Urothelium cell line (cell line): Measurements from ENCODE around the gene PDHB.

ENCODE experiments used
- DNase-seq: peaks from one replicate; pipeline ENCODE4 v3.0.0; 2011; ENCODE audit warnings: low spot score, mixed read lengths
- FAIRE-seq: peaks from 2 replicates; lab custom pipeline; 2011; peaks lifted over from hg19 to GRCh38; lab: Jason Lieb, UNC

The PDHB gene

GRCh38 chr3:58433400-58434167 is at the start of gene PDHB:
PDHB (minus strand) TSS chr3:58433832; CDS start chr3:58433809, 23 bp downstream.
- FAIRE-seq (peak; percentile 90), DNase-seq (peak; percentile 97)

- FAIRE-seq (no peak), DNase-seq (no peak)
Observed at GRCh38 chr3:58482917-58483636, 49.4 kb upstream of the PDHB start.

- DNase-seq (no peak), FAIRE-seq (no peak)
Observed at GRCh38 chr3:58480309-58480708, 46.7 kb upstream of the PDHB start.

GRCh38 chr3:58478781-58479180 is 45.1 kb upstream of the PDHB start:
- DNase-seq, result no peak
- no peak for FAIRE-seq

GRCh38 chr3:58474967-58475578 is 41.4 kb upstream of the PDHB start:
- no peak for DNase-seq
- FAIRE-seq, result peak; percentile 35

GRCh38 chr3:58474348-58474911 is 40.8 kb upstream of the PDHB start:
- DNase-seq (no peak), FAIRE-seq (no peak)

GRCh38 chr3:58473275-58473674 is 39.6 kb upstream of the PDHB start:
- no peak for FAIRE-seq
- no peak for DNase-seq

- DNase-seq (peak; percentile 91), FAIRE-seq (peak; percentile 53)
Observed at GRCh38 chr3:58471025-58471887, 37.6 kb upstream of the PDHB start.

GRCh38 chr3:58470363-58471024 is 36.9 kb upstream of the PDHB start:
- FAIRE-seq (no peak), DNase-seq (no peak)

- no peak for FAIRE-seq
- DNase-seq, result no peak
Observed at GRCh38 chr3:58469096-58469495, 35.5 kb upstream of the PDHB start.

GRCh38 chr3:58466899-58467563 is 33.4 kb upstream of the PDHB start:
- FAIRE-seq, result no peak
- no peak for DNase-seq

GRCh38 chr3:58464866-58465265 is 31.2 kb upstream of the PDHB start:
- DNase-seq, result no peak
- no peak for FAIRE-seq

- no peak for FAIRE-seq
- no peak for DNase-seq
Observed at GRCh38 chr3:58463942-58464271, 30.3 kb upstream of the PDHB start.

- FAIRE-seq (no peak), DNase-seq (peak; percentile 92)
Observed at GRCh38 chr3:58463181-58463941, 29.7 kb upstream of the PDHB start.

GRCh38 chr3:58462829-58463180 is 29.2 kb upstream of the PDHB start:
- no peak for FAIRE-seq
- no peak for DNase-seq

- FAIRE-seq (no peak), DNase-seq (no peak)
Observed at GRCh38 chr3:58459160-58459559, 25.5 kb upstream of the PDHB start.

GRCh38 chr3:58452176-58452575 is 18.5 kb upstream of the PDHB start:
- FAIRE-seq, result no peak
- no peak for DNase-seq

- DNase-seq (no peak), FAIRE-seq (no peak)
Observed at GRCh38 chr3:58441514-58442450, 8.2 kb upstream of the PDHB start.
